NB4 (cell line): ENCODE data around the gene SLC6A2.

Source experiments
- CTCF ChIP-seq: IDR thresholded peaks from one replicate; pipeline ENCODE4 v1.5.1; 2012; ENCODE audit warnings: low read depth, low read length
- MAX ChIP-seq: IDR thresholded peaks from 2 replicates; pipeline ENCODE4 v1.6.1; 2011; ENCODE audit warnings: low read depth, low read length
- MYC ChIP-seq: IDR thresholded peaks from 2 replicates; pipeline ENCODE4 v1.6.1; 2011; ENCODE audit warnings: low read depth, low read length
- POLR2A ChIP-seq: IDR thresholded peaks from 2 replicates; pipeline ENCODE4 v1.6.1; 2011; ENCODE audit warnings: mild to moderate bottlenecking; ENCODE audit not compliant: insufficient read length; ENCODE audit errors: extremely low read depth

GRCh38 chr16:55663765-55664677, 8.2 kb downstream of the SLC6A2 start:
- TF ChIP-seq CTCF = no peak
- no peak for TF ChIP-seq POLR2A
- TF ChIP-seq MAX = no peak
- TF ChIP-seq MYC = no peak
